GM19023 (cell line): ENCODE data around the gene CELSR1.

Experiments used
- ATAC-seq: cut with Tn5 transposase; IDR thresholded peaks from one replicate; pipeline ENCODE4 v1.9.1; 2021; ENCODE audit warnings: mild to moderate bottlenecking, moderate library complexity; ENCODE audit not compliant: unreplicated experiment

The CELSR1 gene

DNA sequence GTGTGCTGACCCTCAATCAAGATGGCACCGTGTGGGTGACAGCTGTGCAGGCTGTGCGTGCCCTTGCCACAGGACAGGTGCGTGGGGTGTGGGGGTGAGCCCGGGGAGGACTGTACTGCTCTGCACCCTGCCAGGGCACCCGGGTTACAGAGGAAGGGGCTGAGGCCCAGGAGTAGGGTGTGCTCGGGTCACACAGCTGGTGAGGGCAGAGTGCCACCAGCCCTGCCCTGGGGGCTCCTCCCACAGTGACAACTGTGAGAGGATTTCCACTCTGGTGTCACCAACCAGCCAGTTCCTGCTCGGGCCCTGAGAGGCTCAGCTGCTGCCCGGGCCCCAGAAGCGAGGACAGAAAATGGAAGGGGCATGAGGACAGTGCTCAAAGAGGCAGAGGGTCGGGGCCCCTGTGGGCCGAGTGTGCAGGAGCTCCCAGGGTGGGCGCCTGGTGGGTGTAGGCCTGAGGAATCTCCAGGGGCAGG lies 181.4 kb downstream of the CELSR1 start:
- ATAC-seq = no peak

DNA sequence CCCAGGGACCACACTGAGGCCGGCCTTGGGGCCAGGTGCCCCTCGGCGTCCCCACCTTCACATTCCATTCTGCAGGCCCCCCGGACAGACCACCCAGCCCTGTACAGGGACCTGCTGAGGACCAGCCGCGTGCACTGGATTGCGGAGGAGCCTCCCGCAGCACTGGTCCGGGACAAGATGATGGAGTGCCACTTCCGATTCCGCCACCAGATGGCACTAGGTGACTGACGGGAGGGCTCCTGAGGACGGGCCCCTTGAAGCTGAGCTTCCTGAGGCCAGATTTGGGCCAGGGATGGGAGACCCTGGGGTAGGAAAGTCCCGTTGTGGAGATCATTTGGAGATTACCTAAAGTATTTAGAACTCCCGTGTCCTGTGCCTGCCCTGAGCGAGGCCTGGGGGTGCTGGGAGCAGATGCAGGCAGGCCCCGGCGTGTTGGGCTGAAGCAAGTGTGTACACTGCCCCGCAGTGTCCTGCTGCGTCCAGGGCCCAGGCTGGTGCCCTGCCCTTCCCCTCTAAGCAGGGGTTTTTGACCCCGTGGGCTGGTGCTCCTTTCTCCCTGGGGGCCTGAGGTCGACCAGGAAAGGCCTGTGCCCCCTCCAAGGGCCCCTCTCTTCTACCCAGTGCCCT lies 181.9 kb downstream of the CELSR1 start:
- no peak for ATAC-seq

DNA sequence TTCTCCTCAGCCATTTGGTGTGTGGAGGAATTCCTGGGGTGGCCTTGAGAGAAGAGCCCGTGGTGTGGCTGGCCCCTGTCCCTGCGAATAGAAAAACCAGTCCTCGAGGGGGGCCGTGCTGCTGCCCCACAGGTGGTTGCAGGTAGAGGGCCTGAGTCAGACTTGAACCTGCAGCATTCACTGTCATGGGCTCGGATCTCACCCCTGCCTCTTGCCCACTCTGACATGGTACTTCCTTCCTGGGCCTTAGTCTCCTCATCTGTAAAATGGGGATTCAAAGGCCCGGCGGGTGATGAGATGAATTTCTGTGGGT lies 182.5 kb downstream of the CELSR1 start:
- ATAC-seq = no peak

DNA sequence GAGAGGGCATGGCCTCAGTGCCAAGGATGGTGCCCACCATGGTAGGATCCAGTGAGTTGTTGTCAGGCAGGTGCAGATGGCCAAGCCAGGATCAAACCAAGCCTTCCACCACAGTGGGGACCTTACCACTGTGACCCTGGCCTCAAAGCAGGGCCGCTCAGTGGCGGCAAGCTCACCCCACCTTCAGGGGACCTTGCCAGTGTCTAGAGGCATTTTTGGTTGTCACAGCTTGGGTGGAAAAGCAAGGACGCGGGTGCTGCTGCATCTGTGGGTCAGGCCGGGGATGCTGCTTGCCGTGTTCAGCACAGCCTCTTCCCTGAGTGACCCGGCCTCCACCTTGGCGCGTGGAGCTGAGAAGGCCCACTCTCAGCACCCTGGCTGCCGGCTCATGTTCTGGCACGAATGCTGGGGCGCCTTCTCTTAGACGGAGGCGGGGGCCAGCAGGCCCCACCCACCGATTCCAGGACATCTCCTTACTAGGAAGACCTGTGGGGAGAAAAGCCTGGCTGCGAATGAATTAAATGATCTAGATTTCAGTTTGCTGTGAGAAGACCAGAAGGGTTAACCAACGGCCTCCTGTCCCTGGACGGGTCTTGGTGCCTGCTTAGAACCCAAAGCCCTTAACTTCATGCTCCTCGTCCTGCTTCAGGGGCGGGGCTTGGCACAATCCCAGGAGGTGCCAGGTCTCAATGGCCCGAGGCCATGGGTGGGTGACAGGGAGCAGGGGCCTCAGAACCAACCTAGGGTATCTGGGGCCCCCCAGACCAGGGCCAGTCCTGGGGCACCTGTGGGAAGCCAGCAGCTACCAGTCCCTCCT lies 183.0 kb downstream of the CELSR1 start:
- ATAC-seq = no peak

DNA sequence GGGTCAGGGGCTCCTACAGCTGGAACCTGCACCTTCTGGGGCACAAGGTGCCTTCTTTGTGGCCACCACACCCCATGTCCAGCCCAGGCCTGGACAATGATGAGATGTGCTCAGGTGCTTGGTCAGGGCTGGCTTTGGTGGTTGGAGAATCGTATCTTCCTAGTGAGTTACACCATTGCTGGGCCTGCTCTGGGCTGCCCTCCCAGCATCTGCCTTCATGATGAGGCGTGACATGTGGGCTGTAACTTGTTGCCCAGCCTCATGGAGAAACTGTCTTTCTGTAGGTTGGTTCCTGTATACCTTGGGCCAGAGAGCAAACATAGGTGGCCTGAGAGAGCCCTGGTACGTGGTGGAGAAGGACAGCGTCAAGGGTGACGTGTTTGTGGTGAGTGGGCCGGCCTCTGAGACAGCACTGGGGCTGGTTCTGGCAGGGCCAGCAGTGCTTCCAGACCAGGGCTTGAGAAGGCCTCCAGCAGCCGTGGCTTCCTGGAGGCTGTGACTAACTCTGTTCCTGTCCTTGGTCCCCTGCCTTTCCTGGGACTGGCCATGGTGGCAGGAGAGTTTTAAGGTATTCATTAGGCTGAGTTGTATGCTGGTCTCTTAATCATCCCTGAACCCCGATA lies 183.8 kb downstream of the CELSR1 start:
- no peak for ATAC-seq

DNA sequence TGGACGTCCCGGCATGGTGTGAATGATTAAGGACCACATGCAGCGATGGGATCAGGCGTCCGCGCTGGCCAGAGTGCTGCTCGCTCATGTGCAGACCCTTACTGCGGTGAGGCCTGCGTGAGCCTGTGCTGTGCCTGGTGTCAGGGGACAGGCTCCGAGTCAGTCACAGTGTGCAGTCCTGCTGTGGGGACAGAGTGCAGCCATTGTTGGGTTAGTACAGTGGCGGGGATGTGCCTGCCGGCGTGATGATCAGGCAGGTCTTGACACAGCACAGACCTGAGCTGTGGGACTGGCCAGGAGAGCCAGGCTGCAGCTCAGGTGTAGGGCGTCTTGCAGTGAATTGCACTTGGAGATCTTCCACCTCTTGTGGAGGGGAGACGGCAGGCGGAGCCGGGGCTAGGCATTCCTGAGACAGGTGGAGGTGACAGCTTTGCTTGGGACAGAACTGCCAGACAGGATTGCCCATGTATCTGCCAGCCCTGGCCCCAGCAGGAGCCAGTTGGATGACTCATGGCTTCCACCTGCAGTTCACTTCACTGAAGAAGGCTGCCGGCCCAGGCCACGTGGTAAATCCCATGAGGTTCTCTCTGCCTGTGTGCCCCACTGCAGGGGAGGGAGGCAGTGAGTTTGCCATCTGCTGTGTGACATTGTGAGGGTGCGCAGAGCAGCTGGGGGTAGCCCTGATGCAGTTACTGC lies 184.6 kb downstream of the CELSR1 start:
- no peak for ATAC-seq

DNA sequence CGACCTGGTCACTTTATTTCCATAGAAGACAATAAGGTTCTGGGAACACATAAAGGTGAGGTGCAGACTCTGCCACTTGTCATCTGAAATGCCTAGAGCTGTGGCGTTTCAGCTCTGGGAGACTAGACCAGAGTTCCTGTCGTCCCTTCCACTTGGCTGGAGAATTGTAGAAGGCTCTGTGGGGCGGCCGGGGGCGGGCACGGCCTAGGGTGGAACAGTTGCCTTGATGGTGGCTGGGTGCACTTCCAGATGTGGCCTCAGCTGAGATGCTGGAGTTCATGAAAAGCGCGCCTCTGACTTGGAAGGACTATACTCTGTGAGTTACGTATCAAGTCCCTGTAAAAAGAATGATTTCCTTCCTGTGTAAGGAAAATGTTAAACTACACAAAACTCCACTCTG lies 185.1 kb downstream of the CELSR1 start:
- ATAC-seq = no peak

DNA sequence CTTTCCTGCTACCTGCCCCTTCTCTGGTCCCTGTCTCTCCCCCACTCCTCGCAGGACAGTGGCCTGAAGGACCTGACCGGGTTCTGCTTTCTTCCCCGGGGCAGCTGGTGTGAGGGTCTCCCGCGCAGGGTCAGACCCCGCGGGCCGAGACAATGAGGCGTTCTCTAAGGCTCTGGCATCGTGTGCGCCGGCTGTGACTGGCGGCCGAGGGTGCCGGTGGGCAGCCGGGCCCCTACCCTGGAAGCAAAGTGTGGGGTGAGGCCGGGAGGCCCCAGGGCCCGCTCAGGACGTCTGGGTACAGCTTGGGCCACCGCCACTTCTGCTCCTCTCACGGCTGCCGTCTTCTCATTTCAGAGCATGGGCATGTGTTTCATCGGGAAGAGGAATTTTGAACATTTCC lies 185.7 kb downstream of the CELSR1 start:
- no peak for ATAC-seq

DNA sequence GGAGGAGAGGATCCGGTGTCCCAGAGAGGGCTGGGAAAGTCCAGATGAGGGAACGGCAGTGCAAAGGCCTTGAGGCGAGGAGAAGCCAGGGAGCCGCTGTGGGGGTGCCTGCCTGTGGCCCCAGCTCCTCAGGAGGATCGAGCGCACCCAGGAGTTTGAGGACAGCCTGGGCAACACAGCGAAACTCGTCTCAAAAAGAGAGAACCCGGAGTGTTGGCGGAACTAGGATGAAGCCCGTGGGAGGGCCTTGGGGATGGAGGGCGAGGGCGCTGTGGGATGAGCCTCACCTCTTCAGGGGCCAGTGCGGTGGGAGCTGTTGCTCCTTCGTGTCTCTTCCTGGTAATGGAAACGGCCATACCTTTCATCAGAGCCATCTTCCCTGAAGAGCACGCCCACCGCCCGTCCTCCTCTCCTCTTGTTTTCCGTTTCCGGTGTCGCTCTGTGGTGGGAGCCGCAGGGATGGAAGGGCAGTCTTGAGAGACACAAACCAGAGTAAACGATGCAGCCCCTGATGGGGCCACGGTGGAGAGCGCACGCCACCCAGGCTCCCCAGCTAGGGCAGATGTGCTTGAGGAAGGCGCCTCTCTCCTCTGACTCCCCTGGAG lies 186.2 kb downstream of the CELSR1 start:
- ATAC-seq = no peak

DNA sequence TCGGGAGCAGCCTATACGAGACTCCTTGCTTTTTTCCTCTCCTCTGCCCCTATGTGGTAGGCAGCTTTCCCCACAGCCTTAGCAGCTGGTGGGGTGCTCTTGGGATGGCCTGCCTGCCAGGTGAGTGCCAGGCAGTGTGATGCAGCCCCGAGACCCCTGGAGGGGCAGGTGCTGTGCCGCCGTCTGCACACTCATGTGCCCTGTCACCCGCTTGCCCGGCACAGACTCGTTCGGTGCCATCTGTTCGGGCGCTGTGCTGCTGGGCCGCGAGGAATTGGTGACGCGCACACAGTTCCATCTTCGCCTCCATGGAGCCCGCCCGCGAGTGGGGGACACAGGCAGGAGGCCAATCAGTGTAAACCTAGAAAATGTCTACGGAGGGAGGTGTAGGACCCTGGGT lies 186.8 kb downstream of the CELSR1 start:
- ATAC-seq = no peak

DNA sequence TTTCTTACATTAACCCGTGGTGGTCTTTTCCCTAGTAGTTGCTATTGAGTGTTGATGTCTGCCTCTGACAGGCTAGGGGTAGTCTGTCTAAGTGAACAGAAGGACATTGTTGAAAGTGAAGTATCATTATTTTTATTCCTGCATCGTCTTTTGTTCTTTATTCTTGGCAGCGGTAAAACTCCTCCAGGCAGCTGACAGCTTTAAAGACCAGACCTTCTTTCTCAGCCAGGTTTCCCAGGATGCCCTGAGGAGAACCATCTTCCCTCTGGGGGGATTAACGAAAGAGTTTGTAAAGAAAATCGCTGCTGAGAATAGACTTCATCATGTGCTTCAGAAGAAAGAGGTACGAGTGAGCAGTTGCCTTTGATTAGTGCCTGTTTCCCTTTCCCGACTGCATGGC lies 187.3 kb downstream of the CELSR1 start:
- no peak for ATAC-seq

DNA sequence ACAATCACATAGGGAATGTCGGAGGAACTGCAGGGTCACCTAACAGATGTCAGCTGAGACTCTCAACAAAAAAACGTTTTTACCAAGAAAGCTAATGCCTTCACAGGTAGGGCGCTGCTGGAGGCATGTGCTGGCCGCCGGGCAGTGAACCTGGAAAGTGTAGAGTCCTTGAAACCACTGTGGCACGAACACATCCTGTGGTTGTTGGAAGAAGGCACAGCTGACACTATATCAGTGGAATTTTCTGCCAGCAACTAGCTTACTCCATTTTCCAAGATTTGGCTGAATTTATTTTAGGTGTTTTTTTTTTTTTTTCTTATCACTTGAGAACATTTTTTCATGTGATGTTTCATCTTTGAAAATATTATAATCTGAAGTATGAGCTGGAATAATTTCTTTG lies 187.7 kb downstream of the CELSR1 start:
- ATAC-seq = no peak

DNA sequence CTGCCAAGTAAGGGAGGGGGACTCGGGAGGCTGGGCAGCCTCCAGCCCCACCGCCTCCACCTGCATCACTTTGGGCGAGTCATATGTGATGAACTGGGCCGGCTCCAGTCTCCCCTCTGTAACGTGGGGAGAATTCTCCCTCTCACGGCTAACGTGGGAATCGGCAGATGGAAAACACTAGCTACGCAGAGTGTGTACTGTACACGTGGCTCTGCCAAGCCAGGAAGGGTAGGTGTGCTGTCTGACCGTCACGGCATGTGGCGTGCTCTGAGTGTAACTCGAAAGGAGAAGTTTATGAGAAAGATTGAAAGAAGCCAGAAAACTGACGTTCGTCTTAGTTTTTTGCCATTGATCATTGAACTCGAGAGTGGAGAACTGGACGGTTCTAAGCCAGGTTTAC lies 188.2 kb downstream of the CELSR1 start:
- ATAC-seq = no peak

DNA sequence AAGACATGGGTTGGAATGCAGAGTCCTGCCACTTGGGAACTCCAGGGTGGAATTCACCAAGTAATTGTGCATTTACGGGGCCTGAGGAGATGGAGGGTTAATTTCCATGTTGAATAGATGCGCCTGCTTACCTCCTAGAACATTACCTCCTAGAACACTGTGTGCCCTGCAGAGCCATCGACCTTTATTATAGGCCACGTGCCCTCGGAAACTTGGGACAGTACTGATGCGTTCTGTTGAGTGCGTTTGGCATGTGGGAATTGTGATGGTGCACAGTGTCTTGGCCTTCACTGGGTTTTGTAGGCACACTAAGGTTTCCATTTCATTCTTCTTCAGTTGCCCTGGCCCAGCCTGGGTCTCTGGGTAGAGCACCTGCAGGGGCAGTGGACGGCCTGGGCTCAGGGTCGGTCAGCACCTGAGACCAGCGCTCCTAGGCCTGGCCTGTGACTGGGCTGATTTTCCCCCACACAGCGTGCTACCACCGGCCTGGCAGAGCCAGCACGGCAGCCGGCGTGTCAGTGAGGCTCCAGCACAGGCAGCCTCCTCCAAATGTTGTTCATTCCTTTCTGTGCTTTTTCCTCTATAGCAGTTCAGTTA lies 189.2 kb downstream of the CELSR1 start:
- no peak for ATAC-seq

DNA sequence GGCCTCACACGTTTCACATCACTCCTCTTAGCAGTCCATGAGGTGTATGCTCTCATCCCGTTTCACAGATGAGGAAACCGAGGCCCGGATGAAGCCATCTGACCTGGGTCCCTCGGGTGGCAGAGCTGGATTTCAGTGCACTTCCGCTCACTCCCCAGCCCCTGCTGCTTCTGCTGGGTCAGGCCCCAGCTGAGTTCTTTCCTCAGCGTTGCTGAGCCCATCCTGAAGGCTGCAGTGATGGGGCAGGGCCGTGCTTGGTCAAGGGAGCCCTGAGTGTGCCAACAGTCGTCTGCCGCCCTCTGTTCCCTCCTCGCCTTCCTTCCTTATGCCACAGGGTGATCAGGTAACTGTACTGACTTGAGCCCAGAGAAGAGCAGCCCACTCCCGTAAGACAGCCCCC lies 189.8 kb downstream of the CELSR1 start:
- no peak for ATAC-seq

DNA sequence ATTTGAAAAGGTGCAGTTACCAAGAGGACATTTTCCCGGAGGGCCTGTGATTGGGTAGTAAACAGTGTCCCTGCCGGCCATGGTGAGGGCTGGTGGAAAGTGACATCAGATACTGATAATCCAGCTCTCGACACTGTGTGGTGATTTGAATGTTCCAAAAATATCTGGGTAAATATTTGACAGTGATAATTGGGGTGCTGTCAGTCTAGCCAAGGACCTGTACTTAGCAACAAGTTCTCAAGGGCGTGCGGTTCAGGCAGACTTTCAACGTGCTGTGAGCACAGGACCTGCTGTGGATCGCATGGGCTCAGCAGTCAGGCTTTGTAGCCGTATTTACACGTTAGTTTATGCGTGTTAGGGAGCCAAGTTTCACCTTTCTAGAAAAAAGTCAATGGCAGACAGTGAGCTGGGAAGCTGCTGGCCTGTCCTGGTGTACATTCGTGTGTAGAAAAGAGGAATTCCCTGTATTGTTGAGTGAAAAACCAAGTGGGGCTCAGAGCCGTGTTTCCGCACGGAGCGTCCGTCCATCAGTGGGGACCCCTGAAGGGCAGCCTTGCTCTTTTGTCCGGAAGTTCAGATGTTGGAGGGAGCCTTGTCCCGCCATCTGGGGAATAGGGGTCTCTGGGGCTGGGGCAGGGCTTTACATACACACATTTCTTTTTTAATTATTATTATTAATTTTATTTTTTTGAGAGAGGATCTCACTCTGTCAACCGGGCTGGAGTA lies 190.6 kb downstream of the CELSR1 start:
- no peak for ATAC-seq

DNA sequence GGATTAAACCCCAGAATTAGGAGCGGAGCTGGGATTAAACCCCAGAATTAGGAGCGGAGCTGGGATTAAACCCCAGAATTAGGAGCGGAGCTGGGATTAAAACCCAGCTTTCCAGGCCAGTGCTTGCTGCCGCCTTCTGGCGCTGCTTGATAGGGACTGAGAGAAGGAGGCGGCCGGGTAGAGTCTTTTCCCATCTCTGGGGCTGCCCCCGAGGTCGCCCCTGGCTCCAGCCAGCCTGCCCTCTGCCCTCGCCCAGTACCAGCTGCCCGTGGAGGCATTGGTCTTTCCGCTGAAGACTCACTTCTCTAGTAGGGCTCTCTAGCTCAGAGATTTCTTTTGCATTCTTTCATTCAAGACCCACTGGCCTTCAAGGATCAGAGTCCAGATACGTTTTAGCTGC lies 196.7 kb downstream of the CELSR1 start:
- no peak for ATAC-seq

DNA sequence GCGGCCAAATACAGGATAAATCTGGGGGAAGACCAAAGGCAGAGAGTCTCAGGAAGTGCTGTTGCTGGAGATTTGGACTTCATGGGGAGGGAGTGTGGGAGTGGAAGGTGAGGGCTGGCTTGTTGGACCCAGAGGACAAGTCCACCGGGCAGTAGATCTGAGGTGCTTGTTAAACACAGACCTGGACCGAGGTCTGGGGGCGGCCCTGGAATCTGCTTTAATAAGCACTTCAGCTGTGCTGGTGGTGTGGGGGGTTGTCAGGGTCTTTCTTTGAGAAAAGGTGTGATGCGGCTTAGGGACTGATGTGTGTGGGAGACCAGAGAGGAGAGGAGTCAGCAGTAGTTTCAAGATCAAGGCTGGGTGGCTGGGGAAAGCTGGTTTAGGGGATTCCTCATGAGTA lies 197.5 kb downstream of the CELSR1 start:
- ATAC-seq = no peak

DNA sequence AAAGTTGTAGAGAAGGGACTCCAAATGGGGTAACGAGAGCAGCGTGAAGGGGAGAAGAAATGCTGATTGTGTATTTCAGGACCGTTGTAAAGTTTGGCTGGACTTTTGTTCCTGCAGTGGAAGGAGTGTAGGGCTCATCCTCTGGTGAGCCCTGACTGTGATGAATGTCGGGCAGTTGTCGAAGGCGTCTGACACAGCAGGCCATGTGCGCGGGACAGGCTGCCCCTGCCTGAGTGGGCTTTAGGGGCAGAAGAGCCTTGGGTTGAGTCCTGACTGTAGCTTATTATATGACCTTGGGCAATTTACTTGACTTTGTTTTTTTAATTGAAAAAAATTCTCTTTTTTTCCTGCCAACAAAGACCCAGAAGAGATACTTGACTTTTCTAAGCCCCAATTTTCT lies 198.8 kb downstream of the CELSR1 start:
- ATAC-seq = no peak

DNA sequence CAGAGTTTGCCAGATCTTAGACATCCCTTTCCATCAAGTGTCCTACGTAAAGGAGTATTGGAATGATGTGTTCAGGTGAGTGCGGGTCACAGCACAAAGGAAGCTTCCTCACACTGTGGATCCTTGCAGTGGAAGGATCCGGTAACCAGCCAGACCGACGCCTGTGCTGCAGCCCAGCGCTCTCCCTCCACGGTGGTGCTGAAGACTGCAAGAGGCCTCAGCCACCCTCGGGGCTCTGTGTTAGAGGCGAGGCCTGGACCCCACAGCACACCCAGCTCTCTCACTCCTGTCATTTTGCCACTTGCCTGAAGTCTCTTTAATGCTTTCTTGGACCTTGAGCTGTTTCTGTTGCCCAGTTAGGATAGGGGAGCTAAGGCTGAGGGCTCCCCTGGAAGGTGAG lies 199.6 kb downstream of the CELSR1 start:
- ATAC-seq = no peak
